ENCODE data around the gene SERINC2. TPM values are rescaled to one million over a fixed set of nuclear protein-coding genes. Genes with fewer than 3 reads are reported as not detected.
A peak's percentile ranks its signal among the peaks of the same experiment; 100 is the strongest.

SERINC2 gene
- total and polyA plus RNA-seq, 2 of the 4 experiments (the other 2 are of a cell fraction) = 2.0 to 59.5 TPM

- Histone ChIP-seq H2AK5ac (ENCODE audit: low read depth, low read length) (no peak overlapping the region; the same call in 1 of the 2 replicates), H3K36me3 (ENCODE audit: control insufficient read depth, insufficient read depth, low read length) (no peaks in the 10 kb centered on the region), H2AFZ (replicated peaks; ENCODE audit: low read length, poor library complexity) (no peak overlapping the region), H3K9me1 (ENCODE audit: insufficient read depth, low read length) (peaks cover 10% of the 10 kb centered on the region), H3K4me2 (ENCODE audit: low read depth, low read length) (peak overlapping the region; percentile 39; the same call in 1 of the 2 replicates), H4K91ac (ENCODE audit: insufficient read depth, low read depth, low read length) (no peak overlapping the region), H3K9ac (ENCODE audit: low read depth, low read length) (no peak overlapping the region), H3K18ac (ENCODE audit: low read depth, low read length) (peak overlapping the region; percentile 61; the same call in 1 of the 2 replicates), H3K27ac (ENCODE audit: insufficient read depth, low read length) (no peak overlapping the region; the same call in 1 of the 2 replicates), H4K8ac (ENCODE audit: low read depth in 2 of 2, low read length in 2 of 2) (no peak overlapping the region), H2AK9ac (replicated peaks; ENCODE audit: low read depth, low read length, poor library complexity) (no peak overlapping the region), H2BK5ac (ENCODE audit: low read depth, low read length, poor library complexity, severe bottlenecking) (peak overlapping the region; percentile 69), H3K4me1 (ENCODE audit: control insufficient read depth, insufficient read depth, low read length) (peaks cover 12% of the 10 kb centered on the region), H3K27me3 (ENCODE audit: control insufficient read depth, insufficient read depth, low read length) (no peaks in the 10 kb centered on the region), H3K56ac (ENCODE audit: extremely low read depth, insufficient read depth, low read length) (no peak overlapping the region), H3K23ac (ENCODE audit: low read depth, low read length) (no peak overlapping the region), H3K14ac (replicated peaks; ENCODE audit: low read depth, low read length) (0 out of 2 replicates have a peak overlapping the region, but pooled peaks have one; percentile 4), H3K79me1 (ENCODE audit: low read depth in 1 of 2, low read length in 2 of 2) (peaks cover 0 to 2% of the 10 kb centered on the region in 2 experiments; a peak in 1 of 4 replicates), H2BK15ac (ENCODE audit: low read depth, low read length) (no peak overlapping the region; the same call in 2 of the 3 replicates), H4K20me1 (ENCODE audit: insufficient read depth, low read length) (no peaks in the 10 kb centered on the region), H4K5ac (ENCODE audit: low read depth, low read length) (no peak overlapping the region), H3K9me3 (ENCODE audit: control insufficient read depth, insufficient read depth, low read length) (no peaks in the 10 kb centered on the region), H2BK120ac (ENCODE audit: low read depth, low read length) (peak overlapping the region; percentile 58), H2BK20ac (ENCODE audit: low read depth, low read length) (peak overlapping the region; percentile 32; the same call in 1 of the 2 replicates), H3K4me3 (ENCODE audit: insufficient read depth, low read depth, low read length) (no peak overlapping the region), H3K4ac (ENCODE audit: low read depth, low read length) (0 out of 2 replicates have a peak overlapping the region, but pooled peaks have one; percentile 50)
- 27% methylated on average over 3 of the region's 3 CpGs; no CpG with 5 or more reads in 1 of the 2 experiments for WGBS, 2 experiments (ENCODE audit: extremely low coverage in 2 of 2, insufficient read length in 1 of 2)
- TF ChIP-seq POLR2A (IDR thresholded peaks at IDR 0.05; ENCODE audit: low read depth, low read length) (no peak), BHLHE40 (IDR thresholded peaks at IDR 0.05; ENCODE audit: low read depth, low read length) (peak; percentile 85), CTCF (conservative IDR thresholded peaks at IDR 0.05; ENCODE audit: low read depth, low read length) (no peak), NFE2L2 (IDR thresholded peaks at IDR 0.05; ENCODE audit: low read depth, low read length) (no peak), MAZ (IDR thresholded peaks at IDR 0.05; ENCODE audit: borderline replicate concordance, low read depth, low read length) (no peak), FOS (IDR thresholded peaks at IDR 0.05; ENCODE audit: low read depth, low read length) (no peak), RCOR1 (IDR thresholded peaks at IDR 0.05; ENCODE audit: insufficient replicate concordance, low read length) (no peak), MAFK (IDR thresholded peaks at IDR 0.05; ENCODE audit: low read depth, low read length) (no peak), CEBPB (IDR thresholded peaks at IDR 0.05; ENCODE audit: low read depth, low read length) (peak; percentile 96)
- ChIA-PET CTCF (interaction anchor here (1.1 kb wide), 1 partner anchor 148 kb away, joined by 5 read pairs; no protein-coding TSS in a partner anchor), POLR2A (ENCODE audit: unreplicated experiment) (no interaction called here)
- intact Hi-C loops (cut with micrococcal nuclease) (no loop called here), dilution Hi-C loops (cut with HindIII; ENCODE audit: low sequenced_read_pairs, unreplicated experiment) (no loop called here), in situ Hi-C loops (cut with MboI; ENCODE audit: low sequenced_read_pairs) (no loop called here)
- no TSS peak for BruUV-seq (replicated peaks)
- ATAC-seq (ENCODE audit: low read depth) (peak; percentile 22), DNase-seq (peak; percentile 51)
These were observed 12.6 kb upstream of the SERINC2 start for GRCh38 chr1:31400393-31400792.

All from IMR-90 (cell line).